TTC549 (cell line): ENCODE results near the gene LSM7.

ENCODE experiments used
- FAIRE-seq: peaks from 2 replicates; lab custom pipeline; 2012; peaks lifted over from hg19 to GRCh38; lab: Jason Lieb, UNC

LSM7 gene

GRCh38 chr19:2276429-2276986 is 51.9 kb downstream of the LSM7 start:
- FAIRE-seq: no peak

DNA sequence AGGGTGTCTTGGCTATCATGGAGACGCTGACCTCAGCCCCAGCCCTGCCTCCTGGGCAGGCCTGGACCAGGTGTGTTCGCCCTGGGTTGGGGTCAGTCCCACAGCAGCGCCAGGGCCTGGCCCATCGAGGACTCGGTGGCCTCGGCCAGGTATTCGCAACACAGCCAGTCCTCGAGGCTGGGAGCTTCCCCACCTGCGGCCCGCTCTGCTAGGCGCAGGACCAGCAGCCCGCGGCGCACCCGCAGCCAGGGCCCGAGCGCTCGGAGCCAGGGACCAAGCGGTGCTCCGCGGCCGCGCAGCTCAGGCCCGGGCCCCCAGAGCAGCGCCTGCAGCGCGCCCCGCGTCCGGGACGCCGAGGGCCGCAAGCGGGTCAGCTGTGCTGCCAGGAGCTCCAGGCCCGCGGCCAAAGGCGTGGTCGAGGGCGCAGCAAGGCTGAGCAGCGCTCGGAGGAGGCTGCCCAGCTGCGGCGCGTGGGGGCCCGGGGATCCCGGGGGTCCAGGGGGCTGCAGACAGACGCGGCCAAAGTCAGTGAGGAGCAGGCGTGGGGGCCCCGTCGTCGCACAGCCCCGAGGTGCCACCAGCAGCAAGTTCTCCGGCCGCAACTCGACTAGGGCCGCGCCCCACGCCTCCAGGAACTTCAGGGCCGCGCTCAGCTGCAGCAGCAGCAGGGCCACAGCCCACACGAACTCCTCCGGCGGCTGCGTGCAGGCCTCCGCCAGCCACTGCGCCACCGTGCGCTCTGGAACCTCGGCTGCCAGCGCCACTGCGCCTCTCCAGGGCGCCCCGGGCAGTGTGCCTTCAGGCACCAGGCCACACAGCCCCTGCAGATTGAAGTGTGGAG is 52.6 kb downstream of the LSM7 start:
- no peak for FAIRE-seq

GRCh38 chr19:2274931-2275535 is 53.4 kb downstream of the LSM7 start:
- FAIRE-seq: no peak

- FAIRE-seq: no peak
Observed at GRCh38 chr19:2274185-2274711, 54.1 kb downstream of the LSM7 start.

DNA sequence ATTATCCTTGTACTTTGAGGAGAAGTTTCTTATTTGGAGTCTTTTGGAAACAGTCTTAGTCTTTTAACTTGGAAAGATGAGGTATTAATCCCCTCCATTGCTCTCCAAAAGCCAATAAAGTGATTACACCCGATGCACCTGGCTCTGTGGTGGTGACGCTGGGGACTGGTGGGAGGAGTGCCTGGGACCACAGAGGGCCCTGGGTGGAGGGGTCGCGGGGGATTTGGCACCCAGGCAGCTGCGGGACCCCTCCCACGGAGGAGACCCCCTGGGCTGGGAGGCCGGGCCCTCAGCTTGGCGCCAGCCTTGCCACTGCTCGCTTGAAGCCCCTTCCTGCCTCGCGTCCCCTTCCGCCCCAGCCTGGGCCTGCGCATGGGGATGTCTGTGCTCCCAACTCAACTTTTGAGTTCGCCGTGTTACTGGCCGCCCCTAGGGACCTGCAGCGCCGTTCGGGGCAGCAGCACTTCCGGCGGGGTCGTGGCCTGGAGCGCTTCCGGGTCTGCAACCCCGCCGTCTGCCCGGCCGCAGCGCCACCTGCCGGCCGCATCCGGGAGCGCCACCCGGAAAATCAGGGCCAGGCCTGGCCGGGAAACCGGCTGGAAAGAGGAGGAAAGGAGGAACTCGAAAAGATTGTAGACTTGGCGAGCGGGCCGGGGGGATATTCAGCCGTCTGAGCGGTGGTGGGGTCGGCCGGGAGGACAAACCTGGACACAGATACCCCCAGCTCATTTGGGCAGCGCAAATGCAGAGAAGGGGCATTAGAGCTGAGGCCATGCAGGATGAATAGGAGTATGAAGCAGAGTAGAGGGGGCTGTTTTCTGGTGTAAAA is 54.8 kb downstream of the LSM7 start:
- no peak for FAIRE-seq
